Neural cell (in vitro differentiated cells): ENCODE results near the gene FBXL2. TPM values are rescaled to one million over a fixed set of nuclear protein-coding genes. Genes with fewer than 3 reads are reported as not detected.
"Not testable (repeated sequence)": the region's sequence is repeated elsewhere in the genome, so short reads cannot be mapped to it uniquely, and the experiment has no call there.

Experiments
- H2AFZ ChIP-seq: fragments of 200-600, 300-800 bp; sonication (generic), shearing (Covaris generic); 2 replicates; pipeline ENCODE4 v1.6.0; 2014; ENCODE audit warnings: low read depth, mild to moderate bottlenecking, antibody characterized with exemption, low read length, moderate library complexity
- H3F3A ChIP-seq: fragments of 200-600 bp; shearing (Covaris generic); 2 replicates; pipeline ENCODE4 v1.6.1; 2016; ENCODE audit warnings: mild to moderate bottlenecking, moderate library complexity, mixed read lengths, antibody characterized with exemption, low read length; ENCODE audit not compliant: insufficient read depth, poor library complexity, severe bottlenecking
- H3K27ac ChIP-seq: fragments of 200-600, 300-800 bp; sonication (generic), shearing (Covaris generic); 2 replicates; pipeline ENCODE4 v1.5.1; 2014; ENCODE audit warnings: mild to moderate bottlenecking, low read length, moderate library complexity
- H3K27me3 ChIP-seq: fragments of 300-800, 200-600 bp; sonication (generic), shearing (Covaris generic); 2 replicates; pipeline ENCODE4 v1.6.0; 2014; ENCODE audit warnings: mild to moderate bottlenecking, low read depth, low read length, moderate library complexity; ENCODE audit not compliant: insufficient read depth
- H3K36me3 ChIP-seq: fragments of 300-800, 200-600 bp; sonication (generic), shearing (Covaris generic); 2 replicates; pipeline ENCODE4 v1.5.1; 2014; ENCODE audit warnings: mild to moderate bottlenecking, antibody characterized with exemption, low read length, moderate library complexity; ENCODE audit not compliant: insufficient read depth
- H3K4me2 ChIP-seq: fragments of 300-800, 200-600 bp; sonication (generic), shearing (Covaris generic); 2 replicates; pipeline ENCODE4 v1.6.0; 2014; ENCODE audit warnings: mild to moderate bottlenecking, low read length
- H3K4me3 ChIP-seq: fragments of 300-800, 200-600 bp; sonication (generic), shearing (Covaris generic); 2 replicates; pipeline ENCODE4 v1.5.1; 2014; ENCODE audit warnings: mild to moderate bottlenecking, low read length, moderate library complexity
- H3K79me2 ChIP-seq: fragments of 200-600 bp; shearing (Covaris generic); replicated peaks from 2 replicates; pipeline ENCODE4 v1.6.0; 2014; ENCODE audit warnings: mild to moderate bottlenecking, low read length, moderate library complexity; ENCODE audit not compliant: insufficient read depth
- H3K9ac ChIP-seq: fragments of 300-800, 200-600 bp; sonication (generic), shearing (Covaris generic); 2 replicates; pipeline ENCODE4 v1.6.1; 2016; ENCODE audit warnings: mild to moderate bottlenecking, low read length, mixed read lengths
- H3K9me2 ChIP-seq: fragments of 200-600 bp; shearing (Covaris generic); 2 replicates; pipeline ENCODE4 v1.6.1; 2016; ENCODE audit warnings: mild to moderate bottlenecking, low read length, mixed read lengths; ENCODE audit not compliant: insufficient read depth
- H3K9me3 ChIP-seq: fragments of 200-600, 300-800 bp; sonication (generic), shearing (Covaris generic); 2 replicates; pipeline ENCODE4 v1.6.1; 2016; ENCODE audit warnings: mild to moderate bottlenecking, mixed run types, low read length, moderate library complexity, mixed read lengths
- H4K20me1 ChIP-seq: fragments of 200-600 bp; shearing (Covaris generic); 2 replicates; pipeline ENCODE4 v1.6.1; 2016; ENCODE audit warnings: mild to moderate bottlenecking, mixed run types; ENCODE audit not compliant: insufficient read depth
- CTCF ChIP-seq: fragments of 450-650 bp; IDR thresholded peaks from 2 replicates; pipeline ENCODE4 v1.5.1; 2014; ENCODE audit warnings: antibody characterized with exemption, mild to moderate bottlenecking, moderate library complexity; ENCODE audit not compliant: poor library complexity, severe bottlenecking
- EP300 ChIP-seq: fragments of 450-650 bp; conservative IDR thresholded peaks from 2 replicates; pipeline ENCODE4 v1.6.1; 2014; ENCODE audit warnings: antibody characterized with exemption, mild to moderate bottlenecking, moderate library complexity; ENCODE audit not compliant: poor library complexity, severe bottlenecking
- EZH2 ChIP-seq: fragments of 200-600, 300-800 bp; shearing (Covaris generic), sonication (generic); IDR thresholded peaks from 2 replicates; pipeline ENCODE4 v1.6.1; 2014; ENCODE audit warnings: antibody characterized with exemption, low read length, borderline replicate concordance, mild to moderate bottlenecking; ENCODE audit not compliant: insufficient read depth, poor library complexity, severe bottlenecking
- MXI1 ChIP-seq: fragments of 450-650 bp; conservative IDR thresholded peaks from 2 replicates; pipeline ENCODE4 v1.6.1; 2014; ENCODE audit warnings: antibody characterized with exemption, mild to moderate bottlenecking; ENCODE audit not compliant: poor library complexity, severe bottlenecking
- POLR2AphosphoS5 ChIP-seq: IDR thresholded peaks from 2 replicates; pipeline ENCODE4 v1.6.1; 2012
- RAD21 ChIP-seq: fragments of 450-650 bp; conservative IDR thresholded peaks from 2 replicates; pipeline ENCODE4 v1.6.1; 2014; ENCODE audit warnings: antibody characterized with exemption, mild to moderate bottlenecking, moderate library complexity
- REST ChIP-seq: IDR thresholded peaks from 2 replicates; pipeline ENCODE4 v1.6.1; 2012; ENCODE audit warnings: borderline replicate concordance
- SMC3 ChIP-seq: fragments of 450-650 bp; conservative IDR thresholded peaks from 2 replicates; pipeline ENCODE4 v1.6.1; 2014; ENCODE audit warnings: antibody characterized with exemption, mild to moderate bottlenecking, moderate library complexity; ENCODE audit not compliant: poor library complexity
- TAF1 ChIP-seq: IDR thresholded peaks from 2 replicates; pipeline ENCODE4 v1.6.1; 2012; ENCODE audit warnings: low read depth
- polyA plus RNA-seq: library from polyadenylated mRNA; depleted of rRNA; stranded (reverse); fragments of >200 nt; gene quantifications from 2 replicates; pipeline ENCODE4 v1.2.3, GENCODE V29; 2014

The FBXL2 gene
- polyA plus RNA-seq, 1 donor from 2014 or later, result 82.0 TPM

GRCh38 chr3:33428734-33429133 lies 151.5 kb downstream of the FBXL2 start:
- Histone ChIP-seq H2AFZ (no peak overlapping the region), H3K36me3 (no peaks in the 10 kb centered on the region), H3K9me2 (no peaks in the 10 kb centered on the region), H4K20me1 (no peaks in the 10 kb centered on the region), H3K27ac (no peak overlapping the region), H3K9me3 (no peaks in the 10 kb centered on the region), H3K27me3 (no peaks in the 10 kb centered on the region), H3K4me2 (no peak overlapping the region), H3K79me2 (peaks cover 63% of the 10 kb centered on the region), H3K9ac (no peak overlapping the region), H3K4me3 (no peak overlapping the region), H3F3A (no peaks in the 10 kb centered on the region)
- TF ChIP-seq TAF1, result no peak
- no peak for TF ChIP-seq CTCF
- no peak for TF ChIP-seq SMC3
- no peak for TF ChIP-seq EP300
- no peak for TF ChIP-seq RAD21

GRCh38 chr3:33429306-33429705 lies 152.1 kb downstream of the FBXL2 start:
- H3F3A ChIP-seq, H3K27ac ChIP-seq, H4K20me1 ChIP-seq, H3K4me2 ChIP-seq, H2AFZ ChIP-seq, H3K9me3 ChIP-seq, H3K9me2 ChIP-seq, H3K36me3 ChIP-seq, H3K4me3 ChIP-seq, H3K27me3 ChIP-seq, H3K9ac ChIP-seq: not testable (repeated sequence)
- H3K79me2 ChIP-seq, result peaks cover 69% of the 10 kb centered on the region

- Histone ChIP-seq H3K27ac (no peak overlapping the region), H3K27me3 (no peaks in the 10 kb centered on the region), H3K36me3 (no peaks in the 10 kb centered on the region), H3K9me3 (no peaks in the 10 kb centered on the region), H3K79me2 (peaks cover 76% of the 10 kb centered on the region), H3K9ac (no peak overlapping the region), H3K9me2 (no peaks in the 10 kb centered on the region), H3K4me2 (no peak overlapping the region), H3K4me3 (no peak overlapping the region), H3F3A (no peaks in the 10 kb centered on the region), H4K20me1 (no peaks in the 10 kb centered on the region), H2AFZ (no peak overlapping the region)
- no peak for TF ChIP-seq TAF1
- no peak for TF ChIP-seq POLR2AphosphoS5
- no peak for TF ChIP-seq REST
- no peak for TF ChIP-seq EZH2
- TF ChIP-seq SMC3, result no peak
- no peak for TF ChIP-seq RAD21
- no peak for TF ChIP-seq MXI1
- TF ChIP-seq CTCF, result no peak
- TF ChIP-seq EP300, result no peak
These were observed 152.8 kb downstream of the FBXL2 start for GRCh38 chr3:33430061-33430460.
